ENCODE results near the gene SUSD3. TPM values are rescaled to one million over a fixed set of nuclear protein-coding genes. Genes with fewer than 3 reads are reported as not detected.

SUSD3 gene
- total RNA-seq, 2 donors from 2014 or later = 1.6 to 11.8 TPM

DNA sequence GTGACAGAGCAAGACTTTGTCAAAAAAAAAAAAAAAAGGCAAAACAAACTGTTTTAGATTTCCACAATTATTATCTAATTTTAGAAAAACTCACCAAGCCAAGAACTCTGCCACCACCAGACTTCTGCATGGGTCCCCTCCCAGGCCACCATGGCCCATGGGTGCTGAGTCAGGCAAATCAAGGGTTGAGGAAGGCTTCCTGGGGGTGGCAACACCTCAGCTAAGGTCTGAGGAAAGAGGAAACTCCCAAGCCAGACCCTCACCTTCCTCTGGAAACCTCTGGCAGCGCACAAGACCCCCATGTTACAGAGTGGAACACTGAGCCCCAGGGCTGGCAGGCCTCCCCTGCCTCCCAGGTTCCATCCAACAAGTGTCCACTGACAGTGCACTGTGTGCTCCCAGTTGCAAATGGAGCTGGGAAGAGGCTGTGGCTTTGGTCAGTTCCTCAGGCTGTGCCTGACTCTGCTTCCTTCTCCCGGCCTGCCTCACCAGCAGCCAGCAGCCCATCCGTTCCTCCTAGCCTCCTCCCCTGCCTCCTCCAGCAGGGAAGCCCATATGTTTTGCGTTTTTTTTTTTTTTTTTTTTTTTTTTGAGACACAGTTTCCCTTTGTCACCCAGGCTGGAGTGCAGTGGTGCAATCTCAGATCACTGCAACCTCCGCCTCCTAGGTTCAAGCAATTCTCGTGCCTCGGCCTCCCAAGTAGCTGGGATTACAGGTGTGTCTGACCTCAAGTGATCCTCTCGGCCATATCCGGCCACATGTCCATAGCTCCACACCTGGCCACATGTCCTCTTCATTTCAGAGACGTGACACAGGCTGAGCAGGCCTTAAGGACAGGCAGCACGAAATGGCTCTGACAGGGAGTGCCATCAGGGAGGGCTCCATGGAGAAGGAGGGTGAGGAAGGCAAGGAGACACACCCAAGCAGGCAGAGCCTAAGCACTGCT is 3.5 kb upstream of the SUSD3 start:
- no peak for DNase-seq (ENCODE audit: low spot score)
- H3K4me3 ChIP-seq = no peak overlapping the region
- H3K4me1 ChIP-seq = peaks cover 0 to 28% of the 10 kb centered on the region in 2 donors
- no peaks in the 10 kb centered on the region for H3K9me3 ChIP-seq
- no peak overlapping the region for H3K27ac ChIP-seq
- no peaks in the 10 kb centered on the region for H3K27me3 ChIP-seq
- H3K36me3 ChIP-seq = no peaks in the 10 kb centered on the region
- TF ChIP-seq CTCF (IDR thresholded peaks at IDR 0.05) = no peak

DNA sequence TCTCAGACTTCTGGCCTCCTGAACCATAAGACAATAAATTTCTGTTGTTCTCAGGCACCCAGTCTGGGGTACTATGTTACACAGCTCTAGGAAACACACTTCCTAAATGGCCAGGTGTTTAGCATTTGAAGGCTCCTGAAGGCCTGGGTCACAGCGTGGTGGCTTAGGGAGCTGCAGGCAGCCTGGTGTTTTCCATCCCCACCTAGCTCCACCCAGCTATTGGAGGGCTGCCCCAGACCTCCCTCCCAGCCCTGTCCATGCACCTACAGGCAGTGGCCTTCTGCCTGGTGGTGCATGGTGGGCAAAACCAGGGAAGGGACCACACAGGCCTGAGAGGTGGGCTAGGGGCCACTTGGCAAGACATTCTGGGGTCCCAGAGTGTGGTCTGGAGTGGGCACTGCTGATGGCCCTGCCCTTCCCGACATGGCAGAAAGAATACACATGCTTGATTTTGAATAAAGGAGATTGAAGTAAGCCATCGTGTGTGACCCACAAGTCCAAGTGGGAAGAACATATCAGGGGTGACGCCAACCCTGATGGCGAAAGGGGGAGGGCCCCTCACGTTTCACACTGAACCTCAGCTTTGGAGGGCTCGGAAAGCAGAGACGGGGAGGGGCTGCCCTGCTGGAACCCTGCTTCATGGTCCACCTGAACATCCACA is 1.3 kb upstream of the SUSD3 start:
- TF ChIP-seq CTCF (IDR thresholded peaks at IDR 0.05) = no peak
- no peaks in the 10 kb centered on the region for H3K36me3 ChIP-seq
- no peak overlapping the region for H3K4me3 ChIP-seq
- H3K27me3 ChIP-seq = no peaks in the 10 kb centered on the region
- no peaks in the 10 kb centered on the region for H3K9me3 ChIP-seq
- no peak for DNase-seq (ENCODE audit: low spot score)
- H3K27ac ChIP-seq = no peak overlapping the region
- peaks cover 0 to 23% of the 10 kb centered on the region in 2 donors for H3K4me1 ChIP-seq

- no peaks in the 10 kb centered on the region for H3K9me3 ChIP-seq
- no peaks in the 10 kb centered on the region for H3K27me3 ChIP-seq
- TF ChIP-seq CTCF (IDR thresholded peaks at IDR 0.05) = no peak
- H3K4me1 ChIP-seq = peaks cover 0 to 22% of the 10 kb centered on the region in 2 donors
- no peak for DNase-seq (ENCODE audit: low spot score)
- H3K27ac ChIP-seq = no peak overlapping the region
- H3K4me3 ChIP-seq = no peak overlapping the region
- no peaks in the 10 kb centered on the region for H3K36me3 ChIP-seq
Observed at GRCh38 chr9:93057703-93058354, 672 bp upstream of the SUSD3 start.

DNA sequence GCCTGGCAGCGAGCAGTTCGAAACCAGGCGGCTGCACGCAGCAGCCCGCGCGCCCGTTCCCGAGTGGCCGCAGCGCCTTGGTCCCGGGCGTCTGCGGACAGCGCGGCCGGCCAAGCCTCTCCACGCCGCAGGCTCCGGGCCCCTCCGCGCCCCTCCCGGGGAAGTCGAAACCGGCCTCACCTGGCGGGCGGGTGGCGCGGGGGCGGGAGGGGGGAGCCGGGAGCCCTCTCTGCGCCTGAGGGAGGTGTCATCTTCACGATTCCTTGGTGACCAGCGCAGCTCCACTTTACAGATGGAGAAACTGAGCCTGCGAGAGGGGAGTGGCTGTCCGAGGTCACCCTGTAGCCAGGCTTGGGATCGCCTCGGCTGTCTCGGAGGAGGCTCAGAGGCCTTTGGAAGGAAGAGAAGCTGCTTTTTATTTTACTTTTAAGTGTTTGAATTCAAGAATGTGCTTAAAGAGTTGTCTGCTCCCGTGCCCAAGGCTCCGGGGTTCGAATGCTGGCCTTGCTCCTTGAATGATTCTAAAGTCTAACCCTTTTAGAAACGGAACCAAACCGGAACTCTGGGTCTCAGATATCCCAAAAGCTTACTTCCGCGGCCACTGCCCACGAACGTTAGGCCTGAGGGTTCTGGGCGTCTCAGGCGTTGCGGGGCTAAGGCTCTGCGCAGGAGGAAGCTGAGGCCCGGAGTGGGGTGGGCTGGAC is 662 bp downstream of the SUSD3 start:
- TF ChIP-seq CTCF (IDR thresholded peaks at IDR 0.05) = no peak
- Histone ChIP-seq H3K27ac (peak overlapping the region in 1 of 2 donors; percentile 34), H3K9me3 (no peaks in the 10 kb centered on the region), H3K4me1 (peaks cover 0 to 22% of the 10 kb centered on the region in 2 donors), H3K4me3 (peak overlapping the region; percentile 26 to 60), H3K36me3 (no peaks in the 10 kb centered on the region), H3K27me3 (no peaks in the 10 kb centered on the region)
- DNase-seq (ENCODE audit: low spot score) = no peak
